Activated T-cell treated with anti-CD3 and anti-CD28 coated beads, Interleukin-2, amount 50 U/mL, for 24 hours (primary cell): ENCODE measurements around the gene HOXC9.
A peak's percentile ranks its signal among the peaks of the same experiment; 100 is the strongest.

Experiments
- DNase-seq: peaks from one replicate; pipeline ENCODE4 v3.0.0-alpha.2; 2020
- H3K27ac Mint-ChIP-seq: 2 replicates; pipeline ENCODE4 v1.8.0; 2020; ENCODE audit warnings: mild to moderate bottlenecking, mixed read lengths
- H3K27me3 Mint-ChIP-seq: 2 replicates; pipeline ENCODE4 v1.8.0; 2020; ENCODE audit warnings: mixed read lengths
- H3K36me3 Mint-ChIP-seq: 2 replicates; pipeline ENCODE4 v1.8.0; 2020; ENCODE audit warnings: low read depth, mixed read lengths
- H3K4me1 Mint-ChIP-seq: 2 replicates; pipeline ENCODE4 v1.8.0; 2020; ENCODE audit warnings: low read depth, mixed read lengths
- H3K4me3 Mint-ChIP-seq: 2 replicates; pipeline ENCODE4 v1.8.0; 2020; ENCODE audit warnings: mild to moderate bottlenecking, moderate library complexity, mixed read lengths
- H3K9me3 Mint-ChIP-seq: 2 replicates; pipeline ENCODE4 v1.8.0; 2020; ENCODE audit warnings: mixed read lengths

The HOXC9 gene

GRCh38 chr12:54014377-54015017 is 14.5 kb downstream of the HOXC9 start:
- Mint-ChIP-seq H3K9me3 (no peaks in the 10 kb centered on the region), H3K27me3 (peaks cover 93% of the 10 kb centered on the region), H3K4me1 (peaks cover 33% of the 10 kb centered on the region), H3K27ac (no peak overlapping the region), H3K36me3 (no peaks in the 10 kb centered on the region), H3K4me3 (no peak overlapping the region)
- DNase-seq = no peak

- Mint-ChIP-seq H3K27ac (no peak overlapping the region), H3K4me1 (peaks cover 28% of the 10 kb centered on the region), H3K27me3 (peaks cover 93% of the 10 kb centered on the region), H3K36me3 (no peaks in the 10 kb centered on the region), H3K9me3 (no peaks in the 10 kb centered on the region), H3K4me3 (no peak overlapping the region)
- no peak for DNase-seq
These were observed 15.3 kb downstream of the HOXC9 start for GRCh38 chr12:54015018-54015931.

GRCh38 chr12:54016051-54016450 is 16.1 kb downstream of the HOXC9 start:
- Mint-ChIP-seq H3K9me3 (no peaks in the 10 kb centered on the region), H3K27ac (no peak overlapping the region), H3K4me1 (peaks cover 24% of the 10 kb centered on the region), H3K36me3 (no peaks in the 10 kb centered on the region), H3K27me3 (peaks cover 93% of the 10 kb centered on the region), H3K4me3 (no peak overlapping the region)
- no peak for DNase-seq

GRCh38 chr12:54016478-54016964 is 16.6 kb downstream of the HOXC9 start:
- H3K9me3 Mint-ChIP-seq = no peaks in the 10 kb centered on the region
- no peak overlapping the region for H3K27ac Mint-ChIP-seq
- H3K27me3 Mint-ChIP-seq = peaks cover 93% of the 10 kb centered on the region
- DNase-seq = no peak
- H3K4me3 Mint-ChIP-seq = no peak overlapping the region
- H3K4me1 Mint-ChIP-seq = peaks cover 20% of the 10 kb centered on the region
- H3K36me3 Mint-ChIP-seq = no peaks in the 10 kb centered on the region

- H3K27me3 Mint-ChIP-seq = peaks cover 93% of the 10 kb centered on the region
- no peaks in the 10 kb centered on the region for H3K36me3 Mint-ChIP-seq
- no peaks in the 10 kb centered on the region for H3K9me3 Mint-ChIP-seq
- peaks cover 19% of the 10 kb centered on the region for H3K4me1 Mint-ChIP-seq
- peak overlapping the region; percentile 74 for H3K4me3 Mint-ChIP-seq
- no peak overlapping the region for H3K27ac Mint-ChIP-seq
- DNase-seq = no peak
These were observed 17.2 kb downstream of the HOXC9 start for GRCh38 chr12:54017027-54017788.

GRCh38 chr12:54017878-54018467 is 18.0 kb downstream of the HOXC9 start:
- DNase-seq = peak; percentile 82
- Mint-ChIP-seq H3K4me3 (peak overlapping the region; percentile 74), H3K4me1 (peaks cover 19% of the 10 kb centered on the region), H3K36me3 (no peaks in the 10 kb centered on the region), H3K27me3 (peaks cover 93% of the 10 kb centered on the region), H3K27ac (no peak overlapping the region), H3K9me3 (no peaks in the 10 kb centered on the region)

GRCh38 chr12:54018468-54018984 is 18.6 kb downstream of the HOXC9 start:
- H3K27ac Mint-ChIP-seq = no peak overlapping the region

GRCh38 chr12:54019091-54019811 is 19.3 kb downstream of the HOXC9 start:
- no peaks in the 10 kb centered on the region for H3K9me3 Mint-ChIP-seq
- H3K4me1 Mint-ChIP-seq = peaks cover 19% of the 10 kb centered on the region
- peaks cover 93% of the 10 kb centered on the region for H3K27me3 Mint-ChIP-seq
- no peak for DNase-seq
- H3K27ac Mint-ChIP-seq = no peak overlapping the region
- no peak overlapping the region for H3K4me3 Mint-ChIP-seq
- H3K36me3 Mint-ChIP-seq = no peaks in the 10 kb centered on the region

More at GRCh38 chr12:54018468-54018984, 18.6 kb downstream of the HOXC9 start:
- no peaks in the 10 kb centered on the region for H3K9me3 Mint-ChIP-seq
- DNase-seq = no peak
- no peaks in the 10 kb centered on the region for H3K36me3 Mint-ChIP-seq
- peak overlapping the region; percentile 74 for H3K4me3 Mint-ChIP-seq
- peaks cover 19% of the 10 kb centered on the region for H3K4me1 Mint-ChIP-seq
- H3K27me3 Mint-ChIP-seq = peaks cover 93% of the 10 kb centered on the region

GRCh38 chr12:54019924-54020590 is 20.1 kb downstream of the HOXC9 start:
- H3K36me3 Mint-ChIP-seq = no peaks in the 10 kb centered on the region
- H3K27ac Mint-ChIP-seq = no peak overlapping the region
- DNase-seq = no peak
- H3K27me3 Mint-ChIP-seq = peaks cover 92% of the 10 kb centered on the region
- no peaks in the 10 kb centered on the region for H3K9me3 Mint-ChIP-seq
- no peak overlapping the region for H3K4me3 Mint-ChIP-seq
- H3K4me1 Mint-ChIP-seq = peaks cover 12% of the 10 kb centered on the region

GRCh38 chr12:54020591-54021405 is 20.8 kb downstream of the HOXC9 start:
- DNase-seq = no peak
- Mint-ChIP-seq H3K27ac (no peak overlapping the region), H3K9me3 (no peaks in the 10 kb centered on the region), H3K4me1 (peaks cover 11% of the 10 kb centered on the region), H3K36me3 (no peaks in the 10 kb centered on the region), H3K4me3 (no peak overlapping the region), H3K27me3 (peaks cover 91% of the 10 kb centered on the region)

- DNase-seq = no peak
- H3K27ac Mint-ChIP-seq = no peak overlapping the region
- peaks cover 90% of the 10 kb centered on the region for H3K27me3 Mint-ChIP-seq
- H3K4me1 Mint-ChIP-seq = peaks cover 11% of the 10 kb centered on the region
- H3K9me3 Mint-ChIP-seq = no peaks in the 10 kb centered on the region
- H3K36me3 Mint-ChIP-seq = no peaks in the 10 kb centered on the region
- H3K4me3 Mint-ChIP-seq = no peak overlapping the region
These were observed 21.6 kb downstream of the HOXC9 start for GRCh38 chr12:54021432-54022013.
